GM23338 (cell line): ENCODE data around the gene KCNMA1.

Experiments used
- CREB1 ChIP-seq: fragments of 250-450 bp; sonication (Bioruptor Pico); IDR thresholded peaks from 2 replicates; pipeline ENCODE4 v1.5.0; 2020; ENCODE audit warnings: low read depth, mild to moderate bottlenecking, moderate library complexity
- CTCF ChIP-seq, 2 experiments: fragments of 200-600 bp in 1 of 2; sonication (generic) in 1 of 2; conservative IDR thresholded peaks; 2 replicates each; pipeline versions ENCODE4 v1.5.1 to v1.6.1; 2016 to 2017; ENCODE audit warnings: antibody characterized with exemption in 2 of 2, low read depth in 2 of 2, mild to moderate bottlenecking in 2 of 2, moderate library complexity in 1 of 2
- ETS1 ChIP-seq: IDR thresholded peaks from 2 replicates; pipeline ENCODE4 v1.6.1; 2016; ENCODE audit warnings: antibody characterized with exemption
- EZH2 ChIP-seq: fragments of 200-600 bp; sonication (generic); IDR thresholded peaks from one replicate; pipeline ENCODE4 v1.8.0; 2017; ENCODE audit warnings: antibody characterized with exemption, mild to moderate bottlenecking, low read depth; ENCODE audit not compliant: unreplicated experiment
- EZH2phosphoT487 ChIP-seq: fragments of 200-600 bp; sonication (generic); IDR thresholded peaks from one replicate; pipeline ENCODE4 v1.8.1; 2018; ENCODE audit warnings: antibody characterized with exemption; ENCODE audit not compliant: unreplicated experiment
- NANOG ChIP-seq: IDR thresholded peaks from 2 replicates; pipeline ENCODE4 v1.6.1; 2016; ENCODE audit warnings: antibody characterized with exemption, borderline replicate concordance
- POLR2AphosphoS5 ChIP-seq: IDR thresholded peaks from 2 replicates; pipeline ENCODE4 v1.6.1; 2016; ENCODE audit warnings: antibody characterized with exemption, low read depth
- REST ChIP-seq: IDR thresholded peaks from one replicate; pipeline ENCODE4 v1.6.1; 2018; ENCODE audit warnings: antibody characterized with exemption; ENCODE audit not compliant: unreplicated experiment
- STAT1 ChIP-seq: IDR thresholded peaks from one replicate; pipeline ENCODE4 v1.6.1; 2016; ENCODE audit warnings: antibody characterized with exemption; ENCODE audit not compliant: unreplicated experiment

- TF ChIP-seq EZH2phosphoT487 (no peak), CTCF (conservative IDR thresholded peaks at IDR 0.05; ENCODE audit: low read depth in 2 of 2) (no peak), POLR2AphosphoS5 (no peak), EZH2 (no peak), CREB1 (CRISPR knock-in tag) (no peak), REST (no peak), ETS1 (no peak), NANOG (no peak), STAT1 (no peak)
Measured at GRCh38 chr10:77131214-77131613, 506.4 kb downstream of the KCNMA1 start.
